NCI-H510A (cell line): ENCODE measurements around the gene ADAMTS9.

Source experiments
- DNase-seq: peaks from one replicate; lab custom pipeline; 2025; lab: John Stamatoyannopoulos, UW

Gene ADAMTS9

DNA sequence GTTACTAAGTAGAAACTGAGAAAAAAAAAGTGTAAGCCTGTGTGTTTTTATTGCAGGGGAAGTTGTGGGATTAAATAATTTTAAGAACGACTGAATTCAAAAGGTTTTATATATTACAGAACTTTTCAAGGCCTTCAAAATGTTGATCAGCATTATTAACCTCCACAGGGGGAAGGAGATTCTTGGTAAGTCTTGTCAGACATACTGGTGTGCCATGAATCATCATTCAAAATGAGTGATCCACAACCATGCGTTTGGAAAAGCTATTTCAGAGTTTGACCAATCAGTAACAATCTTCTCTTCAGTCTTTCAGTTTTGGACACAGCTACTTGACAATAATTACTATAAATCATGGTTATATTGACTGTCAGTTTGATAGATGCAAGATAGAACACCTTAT lies 70.2 kb downstream of the ADAMTS9 start:
- no peak for DNase-seq

GRCh38 chr3:64616953-64617352 lies 70.8 kb downstream of the ADAMTS9 start:
- DNase-seq = no peak

- DNase-seq = no peak
Measured at GRCh38 chr3:64612916-64613526, 74.8 kb downstream of the ADAMTS9 start.

GRCh38 chr3:64612082-64612860 lies 75.5 kb downstream of the ADAMTS9 start:
- no peak for DNase-seq

- no peak for DNase-seq
Measured at GRCh38 chr3:64608741-64609140, 79.1 kb downstream of the ADAMTS9 start.

- no peak for DNase-seq
Measured at GRCh38 chr3:64607032-64607551, 80.7 kb downstream of the ADAMTS9 start.

DNA sequence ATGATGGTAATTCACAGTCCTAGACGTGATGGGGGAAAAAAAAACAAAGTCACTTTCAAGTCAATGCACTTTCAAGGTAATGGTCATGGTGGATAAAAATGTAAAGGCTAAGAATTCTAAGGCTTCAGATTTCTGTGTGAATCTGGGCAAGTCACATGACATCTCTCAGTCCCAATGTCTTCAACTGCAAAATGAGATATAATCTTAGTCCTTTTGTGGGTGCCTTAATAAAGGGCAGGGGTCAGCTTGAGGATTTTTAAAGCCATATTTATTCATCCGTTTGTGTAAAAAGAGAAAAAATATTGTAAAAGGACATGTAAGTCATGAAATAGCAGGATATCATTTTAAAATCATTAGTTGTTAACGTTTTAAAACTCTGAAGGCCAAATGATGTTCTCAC lies 83.5 kb downstream of the ADAMTS9 start:
- no peak for DNase-seq

DNA sequence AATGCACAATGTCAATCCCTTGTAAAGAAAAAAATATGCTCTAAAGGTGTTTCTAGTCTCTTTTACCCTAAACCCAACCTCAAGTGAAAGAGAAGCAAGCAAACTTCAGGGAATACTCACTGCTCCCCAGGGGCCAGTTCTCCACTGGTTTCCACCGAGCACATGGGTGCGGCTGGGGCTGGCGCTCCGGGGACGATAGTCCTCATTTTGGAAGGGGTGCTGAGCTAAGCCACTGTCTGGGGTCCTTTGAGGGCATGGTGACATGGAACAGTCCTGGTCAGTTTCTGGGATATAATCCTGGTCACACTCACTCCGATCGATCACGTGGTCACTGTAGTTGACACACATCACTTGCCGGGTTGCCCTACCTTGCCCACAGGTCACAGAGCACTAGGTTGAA lies 86.0 kb downstream of the ADAMTS9 start:
- DNase-seq = no peak

DNA sequence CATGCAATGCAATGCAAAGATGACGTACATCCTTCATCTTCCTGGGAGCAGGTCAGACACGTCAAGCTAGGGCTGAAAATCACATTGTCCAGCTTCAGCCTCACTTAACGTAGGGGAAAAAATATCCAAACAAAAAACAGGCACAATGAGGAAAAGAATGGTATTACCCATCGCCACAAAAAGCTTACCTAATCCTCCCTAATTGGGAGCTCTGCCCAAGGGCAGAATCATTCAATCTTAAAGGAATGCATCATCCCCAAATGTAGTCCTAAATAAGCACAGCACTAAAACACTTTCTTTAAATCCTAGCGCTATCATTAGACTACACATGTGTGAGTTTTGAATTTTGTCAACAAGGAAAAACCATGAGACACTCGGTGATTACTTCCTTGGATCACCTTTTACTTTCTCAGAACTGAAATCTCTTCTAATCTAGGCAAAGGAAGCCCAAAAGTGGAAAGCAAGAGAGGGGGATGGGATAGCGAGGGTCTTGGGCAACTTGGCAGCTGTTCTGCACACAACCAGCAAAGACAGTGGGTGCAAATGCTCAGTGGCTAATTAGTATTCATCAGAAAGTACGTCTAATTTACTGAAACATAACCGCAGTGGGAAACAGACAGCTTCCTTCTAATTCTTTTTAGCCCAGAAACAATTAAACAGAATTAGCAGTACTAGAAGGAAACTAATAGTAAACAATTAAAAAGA lies 87.4 kb downstream of the ADAMTS9 start:
- no peak for DNase-seq

GRCh38 chr3:64599651-64600050 lies 88.1 kb downstream of the ADAMTS9 start:
- no peak for DNase-seq

DNA sequence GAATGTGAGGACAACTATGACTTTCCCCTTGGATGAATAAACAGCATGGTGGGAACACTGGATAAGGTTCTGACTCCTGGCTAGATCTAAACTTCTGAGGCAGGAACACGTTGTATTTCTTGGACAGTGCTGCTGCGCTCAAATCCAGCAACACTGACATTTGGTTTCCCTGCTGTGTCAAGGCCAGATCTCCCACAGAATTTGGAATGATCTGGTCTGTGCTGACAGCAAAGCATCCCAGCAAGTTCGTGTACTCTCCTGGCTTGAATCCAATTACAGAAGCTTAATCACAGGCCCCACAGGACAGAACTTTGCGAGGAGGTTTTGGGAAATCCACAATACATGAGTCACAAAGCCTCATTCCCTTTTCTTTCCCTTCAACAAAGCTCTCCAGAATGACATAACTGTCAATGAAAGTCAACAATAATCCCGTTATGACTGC lies 92.5 kb downstream of the ADAMTS9 start:
- DNase-seq = no peak

DNA sequence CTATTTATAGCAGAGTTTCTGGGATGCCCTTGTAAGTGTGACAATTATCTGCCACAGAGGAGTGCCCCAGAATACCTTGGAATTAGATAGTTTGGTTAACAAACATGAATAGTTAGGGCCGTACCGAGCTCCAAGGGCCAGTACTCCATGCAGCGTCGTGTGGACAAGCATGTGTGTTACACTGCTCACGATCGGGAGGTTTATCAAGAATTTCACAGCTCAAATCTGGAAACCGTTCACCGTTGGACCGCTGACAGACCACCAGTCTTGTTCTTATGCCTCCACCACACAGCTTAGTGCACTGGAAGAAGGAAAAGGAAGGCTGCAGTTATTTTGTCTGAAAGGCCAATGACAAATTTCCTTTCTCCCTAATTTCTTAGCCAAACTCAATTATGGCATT lies 93.7 kb downstream of the ADAMTS9 start:
- DNase-seq = no peak

GRCh38 chr3:64593350-64593749 lies 94.5 kb downstream of the ADAMTS9 start:
- DNase-seq = no peak

DNA sequence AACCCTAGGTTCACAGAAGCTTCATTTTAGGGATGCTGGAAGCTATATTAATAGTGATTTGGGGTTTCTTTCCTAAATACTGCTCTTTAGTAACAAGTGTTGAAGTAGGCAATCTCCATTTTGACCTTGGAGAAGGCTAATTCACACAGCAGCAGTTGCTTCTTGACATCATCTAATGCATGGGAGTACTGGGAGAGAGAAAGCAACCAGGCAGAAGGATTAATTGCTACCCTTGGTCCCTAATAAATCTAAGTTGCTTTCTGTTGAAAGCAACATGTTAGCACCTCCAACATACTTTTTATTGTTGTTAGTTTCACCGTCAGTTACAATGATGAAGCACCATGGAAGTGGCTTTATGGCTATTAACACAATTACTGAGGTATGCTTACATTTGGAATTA lies 96.2 kb downstream of the ADAMTS9 start:
- DNase-seq = no peak

DNA sequence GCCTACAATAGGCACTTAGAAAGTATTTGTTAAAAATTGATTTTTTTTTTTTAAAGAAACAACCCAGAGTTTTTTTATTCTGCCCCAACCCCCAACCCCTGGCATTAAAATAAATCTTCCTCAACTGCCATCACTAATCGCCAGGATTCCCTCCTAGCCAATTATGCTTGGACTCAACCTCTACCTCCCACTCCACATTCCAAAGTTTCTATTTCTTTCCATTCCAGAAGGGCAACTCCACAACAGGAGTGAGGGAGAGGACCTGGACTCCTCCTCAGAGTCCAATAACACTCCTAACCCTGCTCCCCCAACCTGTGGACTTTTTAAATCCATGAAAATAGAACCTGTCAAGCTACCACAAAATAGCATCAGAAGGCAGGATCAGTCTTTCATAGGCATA lies 99.4 kb downstream of the ADAMTS9 start:
- no peak for DNase-seq

- no peak for DNase-seq
Measured at GRCh38 chr3:64586952-64587351, 100.8 kb downstream of the ADAMTS9 start.

DNA sequence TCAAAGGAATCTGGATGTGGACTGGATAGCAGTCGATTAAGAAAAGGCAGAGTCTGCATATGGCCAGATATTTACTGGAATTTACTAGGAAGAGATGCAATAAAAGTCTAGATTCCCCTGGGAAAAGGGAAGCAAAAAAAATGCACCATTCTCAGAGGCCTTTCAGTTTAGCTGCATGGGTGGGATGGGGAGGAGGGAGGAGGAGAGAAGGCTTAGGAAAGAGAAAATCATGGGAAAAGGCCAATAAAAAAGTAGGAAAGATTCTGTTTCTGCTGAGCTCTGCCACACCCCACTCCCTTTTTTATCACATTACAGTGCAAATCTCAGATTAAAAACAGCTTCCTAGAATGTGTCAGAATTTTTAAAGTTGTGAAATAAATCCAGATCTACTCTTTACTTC lies 103.6 kb downstream of the ADAMTS9 start:
- DNase-seq = no peak

- DNase-seq = no peak
Measured at GRCh38 chr3:64578797-64579196, 109.0 kb downstream of the ADAMTS9 start.

- DNase-seq = no peak
Measured at GRCh38 chr3:64578062-64578770, 109.6 kb downstream of the ADAMTS9 start.

- no peak for DNase-seq
Measured at GRCh38 chr3:64576211-64576775, 111.5 kb downstream of the ADAMTS9 start.

DNA sequence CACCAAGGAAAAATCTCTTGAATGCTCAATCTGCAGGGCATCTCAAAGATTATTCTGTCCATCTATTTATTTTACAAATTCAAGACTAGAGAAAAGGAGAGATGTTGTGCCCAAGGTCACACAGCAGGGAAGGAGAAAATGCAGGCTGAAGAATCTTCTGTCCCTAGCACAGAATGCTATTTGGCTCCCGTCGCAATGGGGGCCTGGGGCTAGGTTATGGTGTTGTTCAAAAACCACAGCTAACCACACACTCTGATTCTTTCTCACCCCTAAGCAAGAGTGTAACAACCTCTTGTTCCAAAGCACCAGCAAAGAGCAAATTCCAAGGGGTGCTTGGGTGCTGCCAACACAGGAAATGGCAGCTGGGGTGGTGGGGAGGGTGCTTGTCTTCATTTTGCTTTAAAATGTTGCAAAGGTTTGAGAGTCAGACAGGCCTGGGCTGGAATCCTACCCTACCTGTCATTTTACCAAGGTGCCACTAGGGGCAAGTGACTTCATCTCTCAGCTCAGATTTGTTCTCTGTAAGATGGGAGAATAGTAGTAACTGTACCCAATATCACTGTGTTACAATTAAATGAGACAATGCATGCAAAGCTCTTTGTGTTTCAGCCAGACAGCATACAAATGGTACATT lies 112.5 kb downstream of the ADAMTS9 start:
- DNase-seq = no peak
